ENCODE measurements around the gene CTNS.

Gene CTNS

GRCh38 chr17:3603870-3604259, 32.7 kb upstream of the CTNS start:
- H3K9me3 ChIP-seq (ENCODE audit: control insufficient read depth, insufficient read depth, low read depth, low read length): no peaks in the 10 kb centered on the region
- H3K36me3 ChIP-seq (ENCODE audit: control insufficient read depth in 2 of 2, insufficient read depth in 1 of 2, low read length in 2 of 2): peaks cover 20 to 46% of the 10 kb centered on the region in 2 experiments
- H3K27ac ChIP-seq (ENCODE audit: extremely low read depth, low read depth, low read length): no peak overlapping the region
- H3K4me1 ChIP-seq (ENCODE audit: control insufficient read depth, insufficient read depth, low read length): no peaks in the 10 kb centered on the region
- POLR2A ChIA-PET: interaction anchor here (3.0 kb wide), 1 partner anchor 32 kb away, joined by 15 read pairs; the partner anchor contains the start of genes CTNS and SHPK
- no peak overlapping the region for H3K4me3 ChIP-seq (ENCODE audit: low read depth, low read length)
- TF ChIP-seq ZNF16 (tag by site-specific recombination; IDR thresholded peaks at IDR 0.05; ENCODE audit: low read depth) (no peak), ZNF843 (tag by site-specific recombination; IDR thresholded peaks at IDR 0.05) (no peak)
- CTCF ChIA-PET: interaction anchor here (0.6 to 1.7 kb wide), 4 partner anchors 9 to 64 kb away, joined by 3 to 5 read pairs (median 4); partner anchors contain the start of gene TAX1BP3

- Histone ChIP-seq H3K36me3 (ENCODE audit: control insufficient read depth in 2 of 2, insufficient read depth in 1 of 2, low read length in 2 of 2) (peaks cover 39 to 83% of the 10 kb centered on the region in 2 experiments), H3K4me1 (ENCODE audit: control insufficient read depth, insufficient read depth, low read length) (no peaks in the 10 kb centered on the region), H3K27ac (ENCODE audit: extremely low read depth, low read depth, low read length) (0 out of 2 replicates have a peak overlapping the region, but pooled peaks have one; percentile 4), H3K4me3 (ENCODE audit: low read depth, low read length) (no peak overlapping the region), H3K9me3 (ENCODE audit: control insufficient read depth, insufficient read depth, low read depth, low read length) (no peaks in the 10 kb centered on the region)
- CTCF ChIA-PET: interaction anchor here (0.6 to 0.7 kb wide), 2 partner anchors 10 to 605 kb away, joined by 3 read pairs; no protein-coding TSS in a partner anchor
- POLR2A ChIA-PET: no interaction called here
- TF ChIP-seq ZNF701 (tag by site-specific recombination; IDR thresholded peaks at IDR 0.05): no peak
- TF ChIP-seq SCRT1 (tag by site-specific recombination; IDR thresholded peaks at IDR 0.05; ENCODE audit: borderline replicate concordance): no peak
- no peak for TF ChIP-seq PRDM2 (tag by site-specific recombination; IDR thresholded peaks at IDR 0.05; ENCODE audit: borderline replicate concordance)
- TF ChIP-seq ZNF600 (tag by site-specific recombination; IDR thresholded peaks at IDR 0.05): no peak
- no peak for TF ChIP-seq ZNF639 (tag by site-specific recombination; IDR thresholded peaks at IDR 0.05)
- no peak for TF ChIP-seq MEIS1 (CRISPR knock-in tag; IDR thresholded peaks at IDR 0.05; ENCODE audit: borderline replicate concordance)
- no peak for TF ChIP-seq BCL11A (tag by site-specific recombination; IDR thresholded peaks at IDR 0.05; ENCODE audit: low read depth)
- TF ChIP-seq SETDB1 (IDR thresholded peaks at IDR 0.05; ENCODE audit: insufficient read length, low read length): no peak
- TF ChIP-seq, protein P1, sequence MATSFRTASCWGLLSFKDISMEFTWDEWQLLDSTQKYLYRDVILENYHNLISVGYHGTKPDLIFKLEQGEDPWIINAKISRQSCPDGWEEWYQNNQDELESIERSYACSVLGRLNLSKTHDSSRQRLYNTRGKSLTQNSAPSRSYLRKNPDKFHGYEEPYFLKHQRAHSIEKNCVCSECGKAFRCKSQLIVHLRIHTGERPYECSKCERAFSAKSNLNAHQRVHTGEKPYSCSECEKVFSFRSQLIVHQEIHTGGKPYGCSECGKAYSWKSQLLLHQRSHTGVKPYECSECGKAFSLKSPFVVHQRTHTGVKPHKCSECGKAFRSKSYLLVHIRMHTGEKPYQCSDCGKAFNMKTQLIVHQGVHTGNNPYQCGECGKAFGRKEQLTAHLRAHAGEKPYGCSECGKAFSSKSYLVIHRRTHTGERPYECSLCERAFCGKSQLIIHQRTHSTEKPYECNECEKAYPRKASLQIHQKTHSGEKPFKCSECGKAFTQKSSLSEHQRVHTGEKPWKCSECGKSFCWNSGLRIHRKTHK (tag by site-specific recombination; IDR thresholded peaks at IDR 0.05): no peak
- TF ChIP-seq ZNF221 (tag by site-specific recombination; IDR thresholded peaks at IDR 0.05; ENCODE audit: borderline replicate concordance): no peak
- TF ChIP-seq ZNF433 (tag by site-specific recombination; IDR thresholded peaks at IDR 0.05; ENCODE audit: low read depth): no peak
- TF ChIP-seq, protein P2, sequence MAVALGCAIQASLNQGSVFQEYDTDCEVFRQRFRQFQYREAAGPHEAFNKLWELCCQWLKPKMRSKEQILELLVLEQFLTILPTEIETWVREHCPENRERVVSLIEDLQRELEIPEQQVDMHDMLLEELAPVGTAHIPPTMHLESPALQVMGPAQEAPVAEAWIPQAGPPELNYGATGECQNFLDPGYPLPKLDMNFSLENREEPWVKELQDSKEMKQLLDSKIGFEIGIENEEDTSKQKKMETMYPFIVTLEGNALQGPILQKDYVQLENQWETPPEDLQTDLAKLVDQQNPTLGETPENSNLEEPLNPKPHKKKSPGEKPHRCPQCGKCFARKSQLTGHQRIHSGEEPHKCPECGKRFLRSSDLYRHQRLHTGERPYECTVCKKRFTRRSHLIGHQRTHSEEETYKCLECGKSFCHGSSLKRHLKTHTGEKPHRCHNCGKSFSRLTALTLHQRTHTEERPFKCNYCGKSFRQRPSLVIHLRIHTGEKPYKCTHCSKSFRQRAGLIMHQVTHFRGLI (tag by site-specific recombination; IDR thresholded peaks at IDR 0.05): no peak
These were observed 26.9 kb upstream of the CTNS start for GRCh38 chr17:3609689-3610088.

Data from HEK293 (cell line).